ENCODE data around the gene MCTP1. TPM values are rescaled to one million over a fixed set of nuclear protein-coding genes. Genes with fewer than 3 reads are reported as not detected.

Gene MCTP1
- total RNA-seq, 1 experiment from 2014 or later = 2.5 TPM

- no peak overlapping the region for H2BK15ac ChIP-seq (ENCODE audit: low read depth, low read length)
- H2BK120ac ChIP-seq (ENCODE audit: low read depth, low read length, poor library complexity, severe bottlenecking) = no peak overlapping the region
- no peak overlapping the region for H3K4me3 Mint-ChIP-seq
These were observed 340.7 kb downstream of the MCTP1 start for GRCh38 chr5:94944160-94944559.

More at GRCh38 chr5:94944160-94944559, 340.7 kb downstream of the MCTP1 start:
- TF ChIP-seq CTCF (conservative IDR thresholded peaks at IDR 0.05) = no peak
- DNase-seq = no peak
- Mint-ChIP-seq H3K27ac (no peak overlapping the region), H3K9me3 (no peaks in the 10 kb centered on the region; a peak in 1 of 5 replicates), H3K27me3 (ENCODE audit: low read depth) (no peaks in the 10 kb centered on the region), H3K36me3 (ENCODE audit: insufficient read depth in 1 of 3, low read depth in 3 of 3) (no peaks in the 10 kb centered on the region), H3K4me1 (peaks cover 0 to 6% of the 10 kb centered on the region in 2 experiments; a peak in 3 of 4 replicates)
- no peak overlapping the region for H3K27ac ChIP-seq (ENCODE audit: insufficient read length, low read depth, low read length)
- no peak overlapping the region for H3K56ac ChIP-seq (ENCODE audit: insufficient read length, low read depth, low read length)
- no peak overlapping the region for H4K8ac ChIP-seq (replicated peaks; ENCODE audit: insufficient read length, low read depth, low read length)
- H2BK5ac ChIP-seq (ENCODE audit: insufficient read length, low read length) = no peak overlapping the region
- H4K5ac ChIP-seq (ENCODE audit: insufficient read length, low read depth, low read length) = no peak overlapping the region
- H4K91ac ChIP-seq (ENCODE audit: insufficient read length, low read depth, low read length) = no peak overlapping the region
- no peaks in the 10 kb centered on the region for H3K79me2 ChIP-seq (ENCODE audit: insufficient read depth, low read length)
- H2AK5ac ChIP-seq (ENCODE audit: insufficient read length, low read length) = no peak overlapping the region
- H3K4me1 ChIP-seq (ENCODE audit: insufficient read depth, low read length) = peaks cover 3% of the 10 kb centered on the region; the same call in 1 of the 2 replicates
- H2BK20ac ChIP-seq (ENCODE audit: low read depth, low read length, poor library complexity, severe bottlenecking) = no peak overlapping the region
- H3K27me3 ChIP-seq (ENCODE audit: insufficient read depth, low read length) = no peaks in the 10 kb centered on the region
- no peak overlapping the region for H2AFZ ChIP-seq (ENCODE audit: low read length)
- no peak overlapping the region for H3K4ac ChIP-seq (ENCODE audit: low read depth, low read length)
- H2BK12ac ChIP-seq (ENCODE audit: insufficient read length, low read depth, low read length) = no peak overlapping the region
- no peak overlapping the region for H3K9ac ChIP-seq (ENCODE audit: extremely low read depth, insufficient read length, low read length)
- H3K23me2 ChIP-seq (ENCODE audit: insufficient read length, low read depth, low read length, poor library complexity, severe bottlenecking) = no peaks in the 10 kb centered on the region
- H3K23ac ChIP-seq (ENCODE audit: insufficient read length, low read depth, low read length) = no peak overlapping the region
- no peak overlapping the region for H3K14ac ChIP-seq (ENCODE audit: insufficient read depth, low read length)
- H3T11ph ChIP-seq (ENCODE audit: low read length) = no peak overlapping the region
- no peaks in the 10 kb centered on the region for H4K20me1 ChIP-seq (ENCODE audit: control insufficient read depth, insufficient read depth, insufficient read length)
- H3K4me2 ChIP-seq (ENCODE audit: insufficient read depth, insufficient read length, low read length) = no peak overlapping the region
- no peaks in the 10 kb centered on the region for H3K79me1 ChIP-seq (ENCODE audit: insufficient read depth, low read depth, low read length, poor library complexity, severe bottlenecking)
- no peaks in the 10 kb centered on the region for H3K9me3 ChIP-seq (ENCODE audit: control insufficient read depth, low read depth, low read length)
- no peak overlapping the region for H3K18ac ChIP-seq (ENCODE audit: insufficient read length, low read depth, low read length)

Measured in H9 (cell line).